GM23338 (cell line): ENCODE data around the gene PRR14. TPM values are rescaled to one million over a fixed set of nuclear protein-coding genes. Genes with fewer than 3 reads are reported as not detected.

ENCODE experiments used
- ATAC-seq: fragments of 200-7000 bp; cut with Tn5 transposase; 3 replicates; pipeline ENCODE4 v1.9.1; 2020
- DNase-seq: peaks from one replicate; pipeline ENCODE4 v3.0.0-alpha.2; 2015; ENCODE audit warnings: low spot score
- H2AFZ ChIP-seq: fragments of 200-600 bp; sonication (generic); 2 replicates; pipeline ENCODE4 v1.8.0; 2016; ENCODE audit warnings: antibody characterized with exemption, mild to moderate bottlenecking, moderate library complexity
- H3F3A ChIP-seq: fragments of 200-600 bp; sonication (generic); replicated peaks from 2 replicates; pipeline ENCODE4 v1.8.0; 2017; ENCODE audit warnings: antibody characterized with exemption, mixed run types, low read depth
- H3K27ac ChIP-seq: fragments of 200-600 bp; sonication (generic); 2 replicates; pipeline ENCODE4 v1.6.1; 2016; ENCODE audit warnings: low read depth
- H3K27me3 ChIP-seq: fragments of 200-600 bp; sonication (generic); 2 replicates; pipeline ENCODE4 v1.8.0; 2016; ENCODE audit warnings: mild to moderate bottlenecking, mixed run types, moderate library complexity; ENCODE audit not compliant: insufficient read depth
- H3K36me3 ChIP-seq: fragments of 200-600 bp; sonication (generic); 2 replicates; pipeline ENCODE4 v1.8.0; 2016; ENCODE audit warnings: mild to moderate bottlenecking; ENCODE audit not compliant: insufficient read depth
- H3K4me1 ChIP-seq: fragments of 200-600 bp; sonication (generic); 2 replicates; pipeline ENCODE4 v1.8.0; 2016; ENCODE audit warnings: mild to moderate bottlenecking, moderate library complexity; ENCODE audit not compliant: insufficient read depth
- H3K4me2 ChIP-seq: fragments of 200-600 bp; sonication (generic); 2 replicates; pipeline ENCODE4 v1.7.1; 2017; ENCODE audit warnings: mixed run types
- H3K4me3 ChIP-seq: fragments of 200-600 bp; sonication (generic); 2 replicates; pipeline ENCODE4 v1.6.1; 2016; ENCODE audit warnings: mixed run types
- H3K79me2 ChIP-seq: fragments of 200-600 bp; sonication (generic); replicated peaks from 2 replicates; pipeline ENCODE4 v1.8.0; 2017; ENCODE audit warnings: mild to moderate bottlenecking; ENCODE audit not compliant: insufficient read depth
- H3K9me2 ChIP-seq: fragments of 200-600 bp; sonication (generic); 2 replicates; pipeline ENCODE4 v1.8.0; 2017; ENCODE audit not compliant: insufficient read depth
- H4K20me1 ChIP-seq: fragments of 200-600 bp; sonication (generic); replicated peaks from 2 replicates; pipeline ENCODE4 v1.8.0; 2017; ENCODE audit warnings: mild to moderate bottlenecking; ENCODE audit not compliant: insufficient read depth
- H3K27ac Mint-ChIP-seq: 2 replicates; pipeline ENCODE4 v1.8.0; 2020; ENCODE audit warnings: inconsistent platforms, mild to moderate bottlenecking, moderate library complexity, mixed read lengths
- H3K27me3 Mint-ChIP-seq: 3 replicates; pipeline ENCODE4 v1.8.0; 2022; ENCODE audit warnings: low read depth, mild to moderate bottlenecking, moderate library complexity, mixed read lengths, inconsistent platforms; ENCODE audit not compliant: insufficient read depth, poor library complexity
- H3K36me3 Mint-ChIP-seq: 3 replicates; pipeline ENCODE4 v1.8.0; 2021; ENCODE audit warnings: low read depth, mild to moderate bottlenecking, inconsistent platforms, moderate library complexity, mixed read lengths
- H3K4me1 Mint-ChIP-seq: 3 replicates; pipeline ENCODE4 v1.8.0; 2020; ENCODE audit warnings: mild to moderate bottlenecking, inconsistent platforms, mixed read lengths
- H3K4me3 Mint-ChIP-seq: 3 replicates; pipeline ENCODE4 v1.8.0; 2021; ENCODE audit warnings: moderate library complexity, mild to moderate bottlenecking, inconsistent platforms, mixed read lengths
- H3K9me3 Mint-ChIP-seq: 3 replicates; pipeline ENCODE4 v1.8.0; 2020; ENCODE audit warnings: moderate library complexity, mild to moderate bottlenecking, inconsistent platforms, mixed read lengths
- CREB1 ChIP-seq: fragments of 250-450 bp; sonication (Bioruptor Pico); IDR thresholded peaks from 2 replicates; pipeline ENCODE4 v1.5.0; 2020; ENCODE audit warnings: low read depth, mild to moderate bottlenecking, moderate library complexity
- EZH2phosphoT487 ChIP-seq: fragments of 200-600 bp; sonication (generic); IDR thresholded peaks from one replicate; pipeline ENCODE4 v1.8.1; 2018; ENCODE audit warnings: antibody characterized with exemption; ENCODE audit not compliant: unreplicated experiment
- NANOG ChIP-seq: IDR thresholded peaks from 2 replicates; pipeline ENCODE4 v1.6.1; 2016; ENCODE audit warnings: antibody characterized with exemption, borderline replicate concordance
- POLR2AphosphoS5 ChIP-seq: IDR thresholded peaks from 2 replicates; pipeline ENCODE4 v1.6.1; 2016; ENCODE audit warnings: antibody characterized with exemption, low read depth
- STAT1 ChIP-seq: IDR thresholded peaks from one replicate; pipeline ENCODE4 v1.6.1; 2016; ENCODE audit warnings: antibody characterized with exemption; ENCODE audit not compliant: unreplicated experiment
- ZNF114 ChIP-seq: fragments of 250-450 bp; sonication (Bioruptor Pico); IDR thresholded peaks from 2 replicates; pipeline ENCODE4 v1.5.0; 2020; ENCODE audit warnings: mild to moderate bottlenecking, moderate library complexity
- ZNF331 ChIP-seq: fragments of 250-450 bp; sonication (Bioruptor Pico); IDR thresholded peaks from 2 replicates; pipeline ENCODE4 v1.5.0; 2020; ENCODE audit warnings: low read depth, mild to moderate bottlenecking, moderate library complexity
- polyA plus RNA-seq: library from polyadenylated mRNA; unstranded; fragments of >200 nt; fragmentation: Nextera tagmentation; extraction: Ambion mirVana; gene quantifications from 2 replicates; pipeline ENCODE4 v1.2.1, GENCODE V29; 2016
- total RNA-seq: library from RNA; depleted of rRNA; stranded (reverse); fragments of >200 nt; shearing (Covaris generic); gene quantifications from 2 replicates; pipeline ENCODE4 v1.2.3, GENCODE V29; 2014
- TF ChIP-seq, protein P1 (sequence below): IDR thresholded peaks from one replicate; pipeline ENCODE4 v1.6.1; 2018; ENCODE audit warnings: antibody characterized with exemption; ENCODE audit not compliant: unreplicated experiment
- TF ChIP-seq, protein P2 (sequence below): IDR thresholded peaks from 2 replicates; pipeline ENCODE4 v1.6.1; 2016; ENCODE audit warnings: antibody characterized with exemption
- TF ChIP-seq, protein P3 (sequence below): fragments of 250-450 bp; sonication (Bioruptor Pico); IDR thresholded peaks from 2 replicates; pipeline ENCODE4 v1.5.0; 2020; ENCODE audit warnings: mild to moderate bottlenecking, moderate library complexity
- TF ChIP-seq, protein P4 (sequence below), 2 experiments: fragments of 200-600 bp in 1 of 2; sonication (generic) in 1 of 2; conservative IDR thresholded peaks; 2 replicates each; pipeline versions ENCODE4 v1.5.1 to v1.6.1; 2016 to 2017; ENCODE audit warnings: antibody characterized with exemption in 2 of 2, low read depth in 2 of 2, mild to moderate bottlenecking in 2 of 2, moderate library complexity in 1 of 2

PRR14 gene
- total and polyA plus RNA-seq, 2 experiments from 2014 or later, result 4.6 to 12.7 TPM

DNA sequence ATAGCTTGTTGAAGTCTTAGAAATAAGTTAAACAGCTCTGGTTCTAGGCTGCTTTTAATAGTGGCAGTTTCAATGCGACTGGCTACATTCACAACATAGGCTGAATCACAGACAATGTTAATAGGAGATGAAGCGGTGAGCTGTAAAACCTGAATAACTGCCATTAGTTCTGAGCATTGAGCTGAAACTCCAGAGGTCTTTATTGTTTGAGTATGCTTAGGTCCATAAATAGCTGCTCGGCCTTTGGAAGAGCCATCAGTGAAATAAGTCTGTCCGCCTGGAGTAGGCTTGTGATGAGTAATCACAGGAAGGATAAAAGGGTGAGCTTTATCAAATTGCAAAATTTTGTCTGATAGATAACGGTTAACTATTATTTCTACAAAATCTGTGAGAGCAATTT lies 31.1 kb upstream of the PRR14 start (continued):
- TF ChIP-seq, protein P1, sequence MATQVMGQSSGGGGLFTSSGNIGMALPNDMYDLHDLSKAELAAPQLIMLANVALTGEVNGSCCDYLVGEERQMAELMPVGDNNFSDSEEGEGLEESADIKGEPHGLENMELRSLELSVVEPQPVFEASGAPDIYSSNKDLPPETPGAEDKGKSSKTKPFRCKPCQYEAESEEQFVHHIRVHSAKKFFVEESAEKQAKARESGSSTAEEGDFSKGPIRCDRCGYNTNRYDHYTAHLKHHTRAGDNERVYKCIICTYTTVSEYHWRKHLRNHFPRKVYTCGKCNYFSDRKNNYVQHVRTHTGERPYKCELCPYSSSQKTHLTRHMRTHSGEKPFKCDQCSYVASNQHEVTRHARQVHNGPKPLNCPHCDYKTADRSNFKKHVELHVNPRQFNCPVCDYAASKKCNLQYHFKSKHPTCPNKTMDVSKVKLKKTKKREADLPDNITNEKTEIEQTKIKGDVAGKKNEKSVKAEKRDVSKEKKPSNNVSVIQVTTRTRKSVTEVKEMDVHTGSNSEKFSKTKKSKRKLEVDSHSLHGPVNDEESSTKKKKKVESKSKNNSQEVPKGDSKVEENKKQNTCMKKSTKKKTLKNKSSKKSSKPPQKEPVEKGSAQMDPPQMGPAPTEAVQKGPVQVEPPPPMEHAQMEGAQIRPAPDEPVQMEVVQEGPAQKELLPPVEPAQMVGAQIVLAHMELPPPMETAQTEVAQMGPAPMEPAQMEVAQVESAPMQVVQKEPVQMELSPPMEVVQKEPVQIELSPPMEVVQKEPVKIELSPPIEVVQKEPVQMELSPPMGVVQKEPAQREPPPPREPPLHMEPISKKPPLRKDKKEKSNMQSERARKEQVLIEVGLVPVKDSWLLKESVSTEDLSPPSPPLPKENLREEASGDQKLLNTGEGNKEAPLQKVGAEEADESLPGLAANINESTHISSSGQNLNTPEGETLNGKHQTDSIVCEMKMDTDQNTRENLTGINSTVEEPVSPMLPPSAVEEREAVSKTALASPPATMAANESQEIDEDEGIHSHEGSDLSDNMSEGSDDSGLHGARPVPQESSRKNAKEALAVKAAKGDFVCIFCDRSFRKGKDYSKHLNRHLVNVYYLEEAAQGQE, result no peak
- TF ChIP-seq, protein P2, sequence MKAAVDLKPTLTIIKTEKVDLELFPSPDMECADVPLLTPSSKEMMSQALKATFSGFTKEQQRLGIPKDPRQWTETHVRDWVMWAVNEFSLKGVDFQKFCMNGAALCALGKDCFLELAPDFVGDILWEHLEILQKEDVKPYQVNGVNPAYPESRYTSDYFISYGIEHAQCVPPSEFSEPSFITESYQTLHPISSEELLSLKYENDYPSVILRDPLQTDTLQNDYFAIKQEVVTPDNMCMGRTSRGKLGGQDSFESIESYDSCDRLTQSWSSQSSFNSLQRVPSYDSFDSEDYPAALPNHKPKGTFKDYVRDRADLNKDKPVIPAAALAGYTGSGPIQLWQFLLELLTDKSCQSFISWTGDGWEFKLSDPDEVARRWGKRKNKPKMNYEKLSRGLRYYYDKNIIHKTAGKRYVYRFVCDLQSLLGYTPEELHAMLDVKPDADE, result no peak
- TF ChIP-seq NANOG (no peak), STAT1 (no peak), POLR2AphosphoS5 (no peak)

DNA sequence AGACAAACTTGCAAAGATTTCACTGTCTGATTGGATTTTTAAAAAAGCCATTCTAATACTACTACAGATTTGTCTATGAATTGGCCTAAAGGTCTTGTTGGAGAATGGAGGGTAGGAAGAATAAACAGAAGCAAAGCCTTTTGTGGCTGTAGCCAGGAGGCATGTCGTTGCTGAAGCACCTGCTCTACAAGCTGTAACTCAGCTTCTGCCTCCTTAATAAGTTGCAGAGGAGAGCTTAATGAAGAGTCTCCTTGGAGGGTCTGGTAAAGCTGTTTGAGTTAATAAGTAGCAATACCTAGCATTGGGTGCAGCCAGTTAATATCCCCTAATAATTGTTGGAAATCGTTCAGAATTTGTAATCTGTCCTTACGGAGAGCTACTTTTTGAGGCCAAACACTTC lies 30.6 kb upstream of the PRR14 start:
- H3K9me2 ChIP-seq, result no peaks in the 10 kb centered on the region
- H2AFZ ChIP-seq, result no peak overlapping the region
- no peak overlapping the region for H3K4me3 ChIP-seq
- H3K4me2 ChIP-seq, result no peak overlapping the region
- no peak overlapping the region for H3K4me3 Mint-ChIP-seq
- no peaks in the 10 kb centered on the region for H4K20me1 ChIP-seq
- H3K4me1 Mint-ChIP-seq, result peaks cover 12% of the 10 kb centered on the region; the same call in 2 of the 3 replicates
- no peaks in the 10 kb centered on the region for H3K27me3 ChIP-seq
- no peak overlapping the region for H3K27ac ChIP-seq
- H3F3A ChIP-seq, result no peaks in the 10 kb centered on the region
- ATAC-seq (no peak), DNase-seq (no peak)
- TF ChIP-seq EZH2phosphoT487 (no peak), ZNF114 (CRISPR knock-in tag) (no peak), POLR2AphosphoS5 (no peak), ZNF331 (CRISPR knock-in tag) (no peak), CREB1 (no peak), NANOG (no peak)
- TF ChIP-seq, protein P2, result no peak
- TF ChIP-seq, protein P3, sequence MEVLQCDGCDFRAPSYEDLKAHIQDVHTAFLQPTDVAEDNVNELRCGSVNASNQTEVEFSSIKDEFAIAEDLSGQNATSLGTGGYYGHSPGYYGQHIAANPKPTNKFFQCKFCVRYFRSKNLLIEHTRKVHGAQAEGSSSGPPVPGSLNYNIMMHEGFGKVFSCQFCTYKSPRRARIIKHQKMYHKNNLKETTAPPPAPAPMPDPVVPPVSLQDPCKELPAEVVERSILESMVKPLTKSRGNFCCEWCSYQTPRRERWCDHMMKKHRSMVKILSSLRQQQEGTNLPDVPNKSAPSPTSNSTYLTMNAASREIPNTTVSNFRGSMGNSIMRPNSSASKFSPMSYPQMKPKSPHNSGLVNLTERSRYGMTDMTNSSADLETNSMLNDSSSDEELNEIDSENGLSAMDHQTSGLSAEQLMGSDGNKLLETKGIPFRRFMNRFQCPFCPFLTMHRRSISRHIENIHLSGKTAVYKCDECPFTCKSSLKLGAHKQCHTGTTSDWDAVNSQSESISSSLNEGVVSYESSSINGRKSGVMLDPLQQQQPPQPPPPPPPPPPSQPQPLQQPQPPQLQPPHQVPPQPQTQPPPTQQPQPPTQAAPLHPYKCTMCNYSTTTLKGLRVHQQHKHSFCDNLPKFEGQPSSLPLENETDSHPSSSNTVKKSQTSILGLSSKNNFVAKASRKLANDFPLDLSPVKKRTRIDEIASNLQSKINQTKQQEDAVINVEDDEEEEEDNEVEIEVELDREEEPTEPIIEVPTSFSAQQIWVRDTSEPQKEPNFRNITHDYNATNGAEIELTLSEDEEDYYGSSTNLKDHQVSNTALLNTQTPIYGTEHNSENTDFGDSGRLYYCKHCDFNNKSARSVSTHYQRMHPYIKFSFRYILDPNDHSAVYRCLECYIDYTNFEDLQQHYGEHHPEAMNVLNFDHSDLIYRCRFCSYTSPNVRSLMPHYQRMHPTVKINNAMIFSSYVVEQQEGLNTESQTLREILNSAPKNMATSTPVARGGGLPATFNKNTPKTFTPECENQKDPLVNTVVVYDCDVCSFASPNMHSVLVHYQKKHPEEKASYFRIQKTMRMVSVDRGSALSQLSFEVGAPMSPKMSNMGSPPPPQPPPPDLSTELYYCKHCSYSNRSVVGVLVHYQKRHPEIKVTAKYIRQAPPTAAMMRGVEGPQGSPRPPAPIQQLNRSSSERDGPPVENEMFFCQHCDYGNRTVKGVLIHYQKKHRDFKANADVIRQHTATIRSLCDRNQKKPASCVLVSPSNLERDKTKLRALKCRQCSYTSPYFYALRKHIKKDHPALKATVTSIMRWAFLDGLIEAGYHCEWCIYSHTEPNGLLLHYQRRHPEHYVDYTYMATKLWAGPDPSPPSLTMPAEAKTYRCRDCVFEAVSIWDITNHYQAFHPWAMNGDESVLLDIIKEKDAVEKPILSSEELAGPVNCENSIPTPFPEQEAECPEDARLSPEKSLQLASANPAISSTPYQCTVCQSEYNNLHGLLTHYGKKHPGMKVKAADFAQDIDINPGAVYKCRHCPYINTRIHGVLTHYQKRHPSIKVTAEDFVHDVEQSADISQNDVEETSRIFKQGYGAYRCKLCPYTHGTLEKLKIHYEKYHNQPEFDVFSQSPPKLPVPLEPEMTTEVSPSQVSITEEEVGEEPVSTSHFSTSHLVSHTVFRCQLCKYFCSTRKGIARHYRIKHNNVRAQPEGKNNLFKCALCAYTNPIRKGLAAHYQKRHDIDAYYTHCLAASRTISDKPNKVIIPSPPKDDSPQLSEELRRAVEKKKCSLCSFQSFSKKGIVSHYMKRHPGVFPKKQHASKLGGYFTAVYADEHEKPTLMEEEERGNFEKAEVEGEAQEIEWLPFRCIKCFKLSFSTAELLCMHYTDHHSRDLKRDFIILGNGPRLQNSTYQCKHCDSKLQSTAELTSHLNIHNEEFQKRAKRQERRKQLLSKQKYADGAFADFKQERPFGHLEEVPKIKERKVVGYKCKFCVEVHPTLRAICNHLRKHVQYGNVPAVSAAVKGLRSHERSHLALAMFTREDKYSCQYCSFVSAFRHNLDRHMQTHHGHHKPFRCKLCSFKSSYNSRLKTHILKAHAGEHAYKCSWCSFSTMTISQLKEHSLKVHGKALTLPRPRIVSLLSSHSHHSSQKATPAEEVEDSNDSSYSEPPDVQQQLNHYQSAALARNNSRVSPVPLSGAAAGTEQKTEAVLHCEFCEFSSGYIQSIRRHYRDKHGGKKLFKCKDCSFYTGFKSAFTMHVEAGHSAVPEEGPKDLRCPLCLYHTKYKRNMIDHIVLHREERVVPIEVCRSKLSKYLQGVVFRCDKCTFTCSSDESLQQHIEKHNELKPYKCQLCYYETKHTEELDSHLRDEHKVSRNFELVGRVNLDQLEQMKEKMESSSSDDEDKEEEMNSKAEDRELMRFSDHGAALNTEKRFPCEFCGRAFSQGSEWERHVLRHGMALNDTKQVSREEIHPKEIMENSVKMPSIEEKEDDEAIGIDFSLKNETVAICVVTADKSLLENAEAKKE (CRISPR knock-in tag), result no peak
- TF ChIP-seq, protein P4, sequence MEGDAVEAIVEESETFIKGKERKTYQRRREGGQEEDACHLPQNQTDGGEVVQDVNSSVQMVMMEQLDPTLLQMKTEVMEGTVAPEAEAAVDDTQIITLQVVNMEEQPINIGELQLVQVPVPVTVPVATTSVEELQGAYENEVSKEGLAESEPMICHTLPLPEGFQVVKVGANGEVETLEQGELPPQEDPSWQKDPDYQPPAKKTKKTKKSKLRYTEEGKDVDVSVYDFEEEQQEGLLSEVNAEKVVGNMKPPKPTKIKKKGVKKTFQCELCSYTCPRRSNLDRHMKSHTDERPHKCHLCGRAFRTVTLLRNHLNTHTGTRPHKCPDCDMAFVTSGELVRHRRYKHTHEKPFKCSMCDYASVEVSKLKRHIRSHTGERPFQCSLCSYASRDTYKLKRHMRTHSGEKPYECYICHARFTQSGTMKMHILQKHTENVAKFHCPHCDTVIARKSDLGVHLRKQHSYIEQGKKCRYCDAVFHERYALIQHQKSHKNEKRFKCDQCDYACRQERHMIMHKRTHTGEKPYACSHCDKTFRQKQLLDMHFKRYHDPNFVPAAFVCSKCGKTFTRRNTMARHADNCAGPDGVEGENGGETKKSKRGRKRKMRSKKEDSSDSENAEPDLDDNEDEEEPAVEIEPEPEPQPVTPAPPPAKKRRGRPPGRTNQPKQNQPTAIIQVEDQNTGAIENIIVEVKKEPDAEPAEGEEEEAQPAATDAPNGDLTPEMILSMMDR (conservative IDR thresholded peaks at IDR 0.05; ENCODE audit: low read depth in 2 of 2), result no peak
- peaks cover 8% of the 10 kb centered on the region for H3K27me3 Mint-ChIP-seq
- H3K4me1 ChIP-seq, result no peaks in the 10 kb centered on the region
- peaks cover 2% of the 10 kb centered on the region; the same call in 1 of the 3 replicates for H3K9me3 Mint-ChIP-seq
- H3K36me3 ChIP-seq, result no peaks in the 10 kb centered on the region
- no peak overlapping the region for H3K27ac Mint-ChIP-seq
- H3K79me2 ChIP-seq, result no peaks in the 10 kb centered on the region
- no peaks in the 10 kb centered on the region for H3K36me3 Mint-ChIP-seq
